H9 (cell line): Measurements from ENCODE around the gene GUCA1C. TPM values are rescaled to one million over a fixed set of nuclear protein-coding genes. Genes with fewer than 3 reads are reported as not detected.

Experiments used
- DNase-seq: peaks from one replicate; pipeline ENCODE4 v3.0.0-alpha.2; 2017
- H2AFZ ChIP-seq: one replicate; pipeline ENCODE4 v1.6.1; 2013; ENCODE audit warnings: mild to moderate bottlenecking, low read length, control low read depth, moderate library complexity
- H2AK5ac ChIP-seq: 2 replicates; pipeline ENCODE4 v1.6.1; 2013; ENCODE audit warnings: low read length, control low read depth, mixed read lengths; ENCODE audit not compliant: insufficient read length
- H2BK120ac ChIP-seq: one replicate; pipeline ENCODE4 v1.6.1; 2013; ENCODE audit warnings: low read depth, mild to moderate bottlenecking, low read length, control low read depth, inconsistent platforms; ENCODE audit not compliant: poor library complexity, severe bottlenecking
- H2BK12ac ChIP-seq: 2 replicates; pipeline ENCODE4 v1.6.1; 2013; ENCODE audit warnings: low read length, control low read depth, mixed read lengths, low read depth; ENCODE audit not compliant: insufficient read length
- H2BK15ac ChIP-seq: 2 replicates; pipeline ENCODE4 v1.6.1; 2013; ENCODE audit warnings: low read depth, low read length, control low read depth
- H2BK20ac ChIP-seq: one replicate; pipeline ENCODE4 v1.6.1; 2013; ENCODE audit warnings: low read depth, mild to moderate bottlenecking, low read length, control low read depth, inconsistent platforms; ENCODE audit not compliant: poor library complexity, severe bottlenecking
- H2BK5ac ChIP-seq: 2 replicates; pipeline ENCODE4 v1.6.1; 2013; ENCODE audit warnings: low read length, control low read depth, mixed read lengths; ENCODE audit not compliant: insufficient read length
- H3K14ac ChIP-seq: 2 replicates; pipeline ENCODE4 v1.6.1; 2013; ENCODE audit warnings: low read length, control low read depth; ENCODE audit not compliant: insufficient read depth
- H3K18ac ChIP-seq: 2 replicates; pipeline ENCODE4 v1.6.1; 2013; ENCODE audit warnings: low read depth, mild to moderate bottlenecking, mixed read lengths, low read length, control low read depth; ENCODE audit not compliant: insufficient read length
- H3K23ac ChIP-seq: 2 replicates; pipeline ENCODE4 v1.6.1; 2013; ENCODE audit warnings: low read length, control low read depth, mixed read lengths, low read depth; ENCODE audit not compliant: insufficient read length
- H3K23me2 ChIP-seq: 2 replicates; pipeline ENCODE4 v1.6.1; 2013; ENCODE audit warnings: low read depth, mild to moderate bottlenecking, mixed read lengths, low read length, control low read depth; ENCODE audit not compliant: insufficient read length, poor library complexity, severe bottlenecking
- H3K27ac ChIP-seq: 2 replicates; pipeline ENCODE4 v1.5.1; 2013; ENCODE audit warnings: low read length, control low read depth, mixed read lengths, low read depth; ENCODE audit not compliant: insufficient read length
- H3K27me3 ChIP-seq: 2 replicates; pipeline ENCODE4 v1.6.1; 2013; ENCODE audit warnings: low read length, control low read depth, inconsistent platforms; ENCODE audit not compliant: insufficient read depth
- H3K4ac ChIP-seq: 2 replicates; pipeline ENCODE4 v1.6.1; 2013; ENCODE audit warnings: low read depth, mild to moderate bottlenecking, control low read depth, inconsistent platforms, low read length, moderate library complexity
- H3K4me1 ChIP-seq: 2 replicates; pipeline ENCODE4 v1.6.1; 2013; ENCODE audit warnings: low read length, control low read depth, inconsistent platforms; ENCODE audit not compliant: insufficient read depth
- H3K4me2 ChIP-seq: 2 replicates; pipeline ENCODE4 v1.6.1; 2013; ENCODE audit warnings: low read length, control low read depth, mixed read lengths; ENCODE audit not compliant: insufficient read length, insufficient read depth
- H3K56ac ChIP-seq: 2 replicates; pipeline ENCODE4 v1.6.1; 2013; ENCODE audit warnings: low read depth, mild to moderate bottlenecking, mixed read lengths, low read length, control low read depth; ENCODE audit not compliant: insufficient read length
- H3K79me1 ChIP-seq: 2 replicates; pipeline ENCODE4 v1.6.1; 2013; ENCODE audit warnings: low read depth, mild to moderate bottlenecking, moderate library complexity, low read length, control low read depth, inconsistent platforms; ENCODE audit not compliant: insufficient read depth, poor library complexity, severe bottlenecking
- H3K79me2 ChIP-seq: 2 replicates; pipeline ENCODE4 v1.6.1; 2013; ENCODE audit warnings: low read length, control low read depth, inconsistent platforms; ENCODE audit not compliant: insufficient read depth
- H3K9ac ChIP-seq: 2 replicates; pipeline ENCODE4 v1.6.1; 2013; ENCODE audit warnings: low read length, control low read depth, mixed read lengths; ENCODE audit not compliant: insufficient read length; ENCODE audit errors: extremely low read depth
- H3K9me3 ChIP-seq: one replicate; pipeline ENCODE4 v1.6.1; 2013; ENCODE audit warnings: low read depth, low read length, inconsistent platforms; ENCODE audit not compliant: control insufficient read depth
- H3T11ph ChIP-seq: one replicate; pipeline ENCODE4 v1.6.1; 2013; ENCODE audit warnings: mild to moderate bottlenecking, low read length, control low read depth, inconsistent platforms
- H4K20me1 ChIP-seq: one replicate; pipeline ENCODE4 v1.6.1; 2013; ENCODE audit not compliant: control insufficient read depth, insufficient read length, insufficient read depth
- H4K5ac ChIP-seq: 2 replicates; pipeline ENCODE4 v1.6.1; 2013; ENCODE audit warnings: low read depth, mild to moderate bottlenecking, mixed read lengths, low read length, control low read depth; ENCODE audit not compliant: insufficient read length
- H4K8ac ChIP-seq: replicated peaks from 2 replicates; pipeline ENCODE4 v1.6.1; 2013; ENCODE audit warnings: low read length, control low read depth, mixed read lengths, low read depth; ENCODE audit not compliant: insufficient read length
- H4K91ac ChIP-seq: 2 replicates; pipeline ENCODE4 v1.6.1; 2013; ENCODE audit warnings: low read depth, mild to moderate bottlenecking, moderate library complexity, mixed read lengths, low read length, control low read depth; ENCODE audit not compliant: insufficient read length
- H3K27ac Mint-ChIP-seq, 3 experiments: 2 replicates in 2 of 3; 3 replicates in 1 of 3; pipeline ENCODE4 v1.8.0; 2020 to 2021; ENCODE audit warnings: mixed read lengths in 3 of 3, mild to moderate bottlenecking in 1 of 3, moderate library complexity in 1 of 3
- H3K27me3 Mint-ChIP-seq: 2 replicates; pipeline ENCODE4 v1.8.0; 2021; ENCODE audit warnings: low read depth, mild to moderate bottlenecking, moderate library complexity, mixed read lengths
- H3K36me3 Mint-ChIP-seq, 3 experiments: 2 replicates in 2 of 3; 3 replicates in 1 of 3; pipeline ENCODE4 v1.8.0; 2020 to 2021; ENCODE audit warnings: low read depth in 3 of 3, mixed read lengths in 3 of 3; ENCODE audit not compliant: insufficient read depth in 1 of 3
- H3K4me1 Mint-ChIP-seq, 2 experiments: 2 replicates each; pipeline ENCODE4 v1.8.0; 2020; ENCODE audit warnings: mixed read lengths in 2 of 2
- H3K4me3 Mint-ChIP-seq, 2 experiments: 2 replicates in 1 of 2; 3 replicates in 1 of 2; pipeline ENCODE4 v1.8.0; 2020 to 2021; ENCODE audit warnings: mild to moderate bottlenecking in 2 of 2, mixed read lengths in 2 of 2, moderate library complexity in 1 of 2
- H3K9me3 Mint-ChIP-seq, 2 experiments: 2 replicates in 1 of 2; 3 replicates in 1 of 2; pipeline ENCODE4 v1.8.0; 2020; ENCODE audit warnings: mild to moderate bottlenecking in 2 of 2, mixed read lengths in 2 of 2, moderate library complexity in 1 of 2
- WGBS: extraction: QIAGEN DNeasy Blood & Tissue Kit; methylation state at CpG from one replicate; pipeline ENCODE4 v1.1.7; 2013; ENCODE audit warnings: missing lambda C conversion rate, low lambda C conversion rate, mixed read lengths; ENCODE audit not compliant: insufficient read length; ENCODE audit errors: extremely low coverage; 5-methylcytosine and 5-hydroxymethylcytosine counted together
- total RNA-seq: library from RNA; stranded (reverse); gene quantifications from 2 replicates; pipeline ENCODE4 v1.2.1, GENCODE V29; 2021
- TF ChIP-seq, protein P1 (sequence below): fragments of 200-600 bp; sonication (generic); conservative IDR thresholded peaks from 3 replicates; pipeline ENCODE4 v1.8.0; 2021; ENCODE audit warnings: antibody characterized with exemption, mild to moderate bottlenecking

Gene GUCA1C
- total RNA-seq, 1 experiment from 2014 or later = not detected

DNA sequence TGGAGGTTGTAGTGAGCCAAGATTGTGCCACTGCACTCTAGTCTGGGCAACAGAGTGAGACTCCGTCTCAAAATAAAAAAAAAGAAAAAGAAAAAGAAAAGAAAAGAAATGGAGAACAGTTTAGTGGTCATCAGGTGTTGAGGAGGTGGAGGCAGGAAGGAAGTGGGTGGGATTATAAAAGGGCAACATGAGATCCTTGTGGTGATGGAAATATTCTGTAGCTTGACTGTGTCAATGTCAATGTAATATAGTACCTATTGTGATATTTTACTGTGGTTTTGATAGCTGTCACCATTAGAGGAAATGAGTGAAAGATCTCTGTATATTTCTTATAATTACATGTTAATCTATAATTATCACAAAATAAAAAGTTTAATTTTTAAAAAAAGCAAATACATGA, 70.3 kb downstream of the GUCA1C start:
- H4K91ac ChIP-seq = no peak overlapping the region
- H3K23ac ChIP-seq = no peak overlapping the region
- Mint-ChIP-seq H3K4me1 (peaks cover 10 to 12% of the 10 kb centered on the region in 2 experiments), H3K27me3 (no peaks in the 10 kb centered on the region), H3K9me3 (no peaks in the 10 kb centered on the region; a peak in 1 of 5 replicates), H3K36me3 (no peaks in the 10 kb centered on the region), H3K27ac (no peak overlapping the region), H3K4me3 (no peak overlapping the region)
- no peak overlapping the region for H3K4me2 ChIP-seq
- TF ChIP-seq, protein P1, sequence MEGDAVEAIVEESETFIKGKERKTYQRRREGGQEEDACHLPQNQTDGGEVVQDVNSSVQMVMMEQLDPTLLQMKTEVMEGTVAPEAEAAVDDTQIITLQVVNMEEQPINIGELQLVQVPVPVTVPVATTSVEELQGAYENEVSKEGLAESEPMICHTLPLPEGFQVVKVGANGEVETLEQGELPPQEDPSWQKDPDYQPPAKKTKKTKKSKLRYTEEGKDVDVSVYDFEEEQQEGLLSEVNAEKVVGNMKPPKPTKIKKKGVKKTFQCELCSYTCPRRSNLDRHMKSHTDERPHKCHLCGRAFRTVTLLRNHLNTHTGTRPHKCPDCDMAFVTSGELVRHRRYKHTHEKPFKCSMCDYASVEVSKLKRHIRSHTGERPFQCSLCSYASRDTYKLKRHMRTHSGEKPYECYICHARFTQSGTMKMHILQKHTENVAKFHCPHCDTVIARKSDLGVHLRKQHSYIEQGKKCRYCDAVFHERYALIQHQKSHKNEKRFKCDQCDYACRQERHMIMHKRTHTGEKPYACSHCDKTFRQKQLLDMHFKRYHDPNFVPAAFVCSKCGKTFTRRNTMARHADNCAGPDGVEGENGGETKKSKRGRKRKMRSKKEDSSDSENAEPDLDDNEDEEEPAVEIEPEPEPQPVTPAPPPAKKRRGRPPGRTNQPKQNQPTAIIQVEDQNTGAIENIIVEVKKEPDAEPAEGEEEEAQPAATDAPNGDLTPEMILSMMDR = no peak
- no peak overlapping the region for H3K18ac ChIP-seq
- H3K79me2 ChIP-seq = no peaks in the 10 kb centered on the region
- H3K79me1 ChIP-seq = no peaks in the 10 kb centered on the region
- no peaks in the 10 kb centered on the region for H3K23me2 ChIP-seq
- H3K9me3 ChIP-seq = no peaks in the 10 kb centered on the region
- H2BK5ac ChIP-seq = no peak overlapping the region
- WGBS = no CpG with 5 or more reads among the region's 1 CpG
- H3K9ac ChIP-seq = no peak overlapping the region
- H3K4me1 ChIP-seq = peaks cover 3% of the 10 kb centered on the region
- no peak for DNase-seq
- H3K27me3 ChIP-seq = no peaks in the 10 kb centered on the region
- no peak overlapping the region for H2BK20ac ChIP-seq
- no peak overlapping the region for H3K27ac ChIP-seq
- H2BK12ac ChIP-seq = no peak overlapping the region
- no peak overlapping the region for H3K14ac ChIP-seq
- no peak overlapping the region for H2BK120ac ChIP-seq
- no peak overlapping the region for H4K5ac ChIP-seq
- H2AK5ac ChIP-seq = no peak overlapping the region
- H2BK15ac ChIP-seq = no peak overlapping the region
- H3K56ac ChIP-seq = no peak overlapping the region
- H4K8ac ChIP-seq = no peak overlapping the region
- H4K20me1 ChIP-seq = no peaks in the 10 kb centered on the region
- H3K4ac ChIP-seq = no peak overlapping the region
- H3T11ph ChIP-seq = no peak overlapping the region
- H2AFZ ChIP-seq = no peak overlapping the region
